HG02840 (cell line): ENCODE measurements around the gene SLC35E3.
"Not testable (repeated sequence)": the region's sequence is repeated elsewhere in the genome, so short reads cannot be mapped to it uniquely, and the experiment has no call there.

Experiments
- ATAC-seq: cut with Tn5 transposase; IDR thresholded peaks from one replicate; pipeline ENCODE4 v1.9.1; 2021; ENCODE audit warnings: mild to moderate bottlenecking, moderate library complexity, moderate number of reproducible peaks; ENCODE audit not compliant: unreplicated experiment, low FRiP score

The SLC35E3 gene

DNA sequence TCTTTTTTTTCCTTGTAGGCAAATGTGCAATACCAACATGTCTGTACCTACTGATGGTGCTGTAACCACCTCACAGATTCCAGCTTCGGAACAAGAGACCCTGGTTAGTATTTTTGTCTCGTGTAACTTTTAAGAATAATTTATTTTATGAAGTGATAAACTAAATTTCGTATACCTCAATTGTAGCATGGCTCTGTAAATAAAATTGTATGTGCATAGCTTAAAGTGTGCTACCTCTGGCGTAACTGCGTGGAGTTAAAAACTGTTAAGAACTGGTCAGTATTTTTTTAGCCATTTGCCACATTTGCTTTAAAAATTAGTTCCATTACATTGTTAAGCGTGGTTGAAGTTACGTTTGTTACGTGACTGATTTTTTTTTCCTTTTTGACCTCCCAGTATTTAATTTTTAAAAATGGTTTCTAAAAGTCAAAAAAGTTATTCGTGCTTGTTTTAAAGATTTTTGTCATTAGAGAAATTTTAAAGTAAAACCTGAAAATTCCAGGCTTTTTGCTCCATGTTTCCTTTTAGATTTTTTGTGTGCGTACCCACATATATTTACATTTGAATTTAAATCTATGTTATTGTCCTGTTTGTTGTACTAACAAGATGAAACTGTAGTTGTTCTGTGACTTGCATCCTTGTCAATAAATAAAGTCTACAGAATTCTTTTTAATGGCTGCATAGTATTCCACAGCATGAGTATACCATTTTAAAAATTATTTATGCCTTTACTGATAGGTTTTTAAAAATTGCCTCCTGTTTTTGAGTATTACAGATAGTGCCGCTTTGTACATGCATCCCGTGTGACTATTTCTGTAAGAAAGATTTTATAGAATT is 63.4 kb downstream of the SLC35E3 start:
- no peak for ATAC-seq

DNA sequence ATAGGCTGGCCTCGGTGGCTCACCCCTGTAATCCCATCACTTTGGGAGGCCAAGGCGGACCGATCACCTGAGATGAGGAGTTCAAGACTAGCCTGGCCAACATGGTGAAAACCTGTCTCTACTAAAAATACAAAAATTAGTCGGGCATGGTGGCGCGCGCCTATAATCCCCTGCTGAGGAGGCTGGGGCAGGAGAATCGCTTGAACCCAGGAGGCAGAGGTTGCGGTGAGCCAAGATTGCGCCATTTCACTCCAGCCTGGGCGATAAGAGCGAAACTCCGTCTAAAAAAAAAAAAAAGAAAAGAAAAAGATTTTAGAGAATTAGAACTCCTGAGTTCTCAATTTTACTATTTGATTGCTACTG is 64.0 kb downstream of the SLC35E3 start:
- not testable (repeated sequence) for ATAC-seq

DNA sequence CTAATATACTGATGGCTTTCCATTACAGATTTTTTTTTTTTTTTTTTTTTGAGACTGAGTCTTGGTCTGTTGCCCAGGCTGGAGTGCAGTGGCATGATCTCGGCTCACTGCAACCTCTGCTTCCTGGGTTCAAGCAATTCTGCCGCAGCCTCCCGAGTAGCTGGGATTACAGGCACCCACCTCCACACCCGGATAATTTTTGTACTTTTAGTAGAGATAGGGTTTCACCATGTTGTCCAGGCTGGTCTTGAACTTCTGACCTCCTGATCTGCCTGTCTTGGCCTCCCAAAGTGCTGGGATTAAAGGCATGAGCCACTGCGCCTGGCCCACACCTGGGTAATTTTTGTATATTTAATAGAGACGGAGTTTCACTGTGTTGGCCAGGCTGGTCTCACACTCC is 65.6 kb downstream of the SLC35E3 start:
- not testable (repeated sequence) for ATAC-seq

DNA sequence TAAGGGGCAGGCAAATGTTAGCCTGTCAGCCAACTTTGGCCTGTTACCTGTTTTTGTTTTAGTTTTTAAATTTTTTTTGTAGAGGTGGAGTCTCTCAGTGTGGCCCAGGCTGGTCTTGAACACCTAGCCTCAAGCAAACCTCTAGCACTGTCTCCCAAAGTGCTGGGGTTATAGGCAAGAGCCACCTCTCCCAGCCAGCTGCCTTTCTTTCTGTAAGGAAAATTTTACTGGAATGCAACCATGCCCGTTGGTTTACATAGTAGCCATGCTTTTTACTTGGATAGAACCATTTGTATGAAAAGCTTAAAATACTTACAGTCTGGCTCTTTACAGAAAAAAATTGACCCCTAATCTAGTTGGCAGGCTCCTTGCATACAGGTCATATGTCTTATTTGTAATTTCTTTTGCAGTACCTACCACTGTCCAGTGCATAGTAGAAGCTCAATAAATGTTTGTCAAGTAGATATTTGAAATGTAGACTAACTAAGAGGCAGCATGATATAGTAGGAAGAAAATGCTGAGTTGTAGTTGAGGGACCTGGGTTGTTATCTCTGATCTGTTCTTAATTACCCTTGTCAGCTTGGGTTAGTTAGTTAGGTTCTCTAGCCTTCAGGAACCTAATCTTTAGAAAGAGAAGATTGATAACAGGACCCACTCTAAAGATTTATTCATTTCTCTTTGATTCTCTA is 66.7 kb downstream of the SLC35E3 start:
- ATAC-seq = no peak

DNA sequence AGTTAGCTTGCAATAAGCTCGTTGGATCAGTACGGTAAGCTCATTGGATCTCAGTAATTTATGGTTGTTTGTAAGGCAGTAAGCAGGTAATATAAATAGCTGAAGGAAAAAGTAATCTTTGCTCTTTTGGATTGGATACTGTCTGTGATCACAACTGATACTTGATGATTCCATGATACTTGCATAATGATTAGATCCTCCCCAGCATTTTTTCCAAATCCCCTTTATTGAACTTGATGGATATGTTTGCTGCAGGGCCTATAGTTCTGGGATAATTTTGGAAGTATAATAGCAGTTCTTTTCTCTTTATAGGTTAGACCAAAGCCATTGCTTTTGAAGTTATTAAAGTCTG is 67.2 kb downstream of the SLC35E3 start:
- no peak for ATAC-seq

- no peak for ATAC-seq
Measured at GRCh38 chr12:68814490-68815231, 68.7 kb downstream of the SLC35E3 start.

GRCh38 chr12:68815232-68815927 is 69.4 kb downstream of the SLC35E3 start:
- no peak for ATAC-seq

DNA sequence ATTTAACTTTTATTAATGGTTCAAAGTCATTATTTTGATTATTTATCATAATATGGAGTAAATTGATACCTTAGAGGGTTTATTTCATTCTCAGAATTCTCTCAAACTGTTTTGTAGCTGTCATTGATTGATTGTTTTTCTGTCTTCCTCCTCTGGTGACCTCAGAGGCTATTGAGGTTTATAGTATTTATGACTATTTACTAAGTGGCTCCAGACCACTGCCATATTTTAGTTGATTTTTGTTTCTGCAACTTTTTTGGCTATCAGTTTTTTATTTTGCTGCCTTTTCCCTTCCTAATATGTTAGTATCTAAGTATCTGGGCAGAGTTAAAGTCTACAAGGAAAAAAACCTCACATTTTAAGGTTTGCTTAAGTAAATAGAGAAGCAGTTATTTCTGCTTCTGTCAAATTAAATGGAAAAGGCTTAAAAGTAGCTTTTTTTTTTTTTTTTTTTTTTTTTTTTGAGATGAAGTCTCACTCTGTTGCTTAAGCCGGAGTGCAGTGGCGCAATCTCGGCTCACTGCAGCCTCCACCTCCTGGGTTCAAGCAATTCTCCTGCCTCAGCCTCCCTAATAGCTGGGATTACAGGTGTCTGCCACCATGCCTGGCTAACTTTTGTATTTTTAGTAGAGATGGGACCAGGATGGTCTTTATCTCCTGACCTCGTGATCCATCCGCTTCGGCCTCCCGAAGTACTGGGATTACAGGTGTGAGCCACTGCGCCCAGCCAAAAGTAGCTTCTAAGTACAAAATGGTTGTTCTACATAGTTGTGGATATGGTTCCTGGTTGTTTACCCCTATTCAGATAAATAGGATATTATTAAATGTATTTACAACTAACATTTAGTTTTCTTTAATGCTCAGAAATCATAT is 70.2 kb downstream of the SLC35E3 start:
- ATAC-seq = no peak

- not testable (repeated sequence) for ATAC-seq
Measured at GRCh38 chr12:68819481-68819880, 73.5 kb downstream of the SLC35E3 start.

GRCh38 chr12:68821357-68822188 is 75.6 kb downstream of the SLC35E3 start:
- no peak for ATAC-seq

GRCh38 chr12:68823696-68824095 is 77.7 kb downstream of the SLC35E3 start:
- ATAC-seq = no peak

DNA sequence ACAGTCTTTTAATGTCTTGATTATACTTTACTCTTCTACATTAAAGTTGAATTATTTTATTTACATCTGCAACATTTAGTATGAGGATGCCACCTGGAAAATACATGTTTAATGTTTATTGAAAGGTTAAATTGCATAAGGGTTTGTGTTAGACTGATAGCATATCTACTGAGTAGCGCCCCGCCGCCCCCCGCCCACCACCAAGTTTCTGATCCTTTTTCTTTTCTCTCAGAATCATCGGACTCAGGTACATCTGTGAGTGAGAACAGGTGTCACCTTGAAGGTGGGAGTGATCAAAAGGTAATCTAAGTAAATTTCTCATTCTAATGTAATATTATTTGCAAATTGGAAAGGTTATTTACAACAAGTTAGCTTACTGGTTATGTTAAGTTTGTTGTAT is 78.2 kb downstream of the SLC35E3 start:
- ATAC-seq = no peak

DNA sequence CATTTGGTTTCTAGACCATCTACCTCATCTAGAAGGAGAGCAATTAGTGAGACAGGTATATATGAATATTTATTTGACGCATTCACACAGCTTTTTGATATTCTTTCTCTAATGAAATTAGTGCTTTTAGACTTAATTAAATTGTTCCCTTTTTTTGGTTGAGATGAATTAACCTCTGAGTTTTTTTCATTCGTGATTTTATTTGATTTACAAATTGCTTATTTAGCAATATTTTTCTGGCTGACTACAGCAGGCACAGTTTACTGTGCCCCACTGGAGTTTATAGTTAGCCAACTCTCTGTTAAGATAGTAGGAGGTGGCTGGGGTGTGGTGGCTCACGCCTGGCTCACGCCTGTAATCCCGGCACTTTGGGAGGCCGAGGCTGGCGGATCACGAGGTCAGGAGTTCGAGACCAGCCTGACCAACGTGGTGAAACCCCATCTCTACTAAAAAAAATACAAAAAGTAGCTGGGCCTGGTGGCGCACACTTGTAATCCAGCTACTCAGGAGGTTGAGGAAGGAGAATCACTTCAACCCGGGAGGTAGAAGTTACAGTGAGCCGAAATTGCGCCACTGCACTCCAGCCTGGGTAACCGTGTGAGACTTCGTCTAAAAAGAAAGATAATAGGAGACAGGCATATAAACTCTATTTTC is 78.7 kb downstream of the SLC35E3 start:
- ATAC-seq = no peak

DNA sequence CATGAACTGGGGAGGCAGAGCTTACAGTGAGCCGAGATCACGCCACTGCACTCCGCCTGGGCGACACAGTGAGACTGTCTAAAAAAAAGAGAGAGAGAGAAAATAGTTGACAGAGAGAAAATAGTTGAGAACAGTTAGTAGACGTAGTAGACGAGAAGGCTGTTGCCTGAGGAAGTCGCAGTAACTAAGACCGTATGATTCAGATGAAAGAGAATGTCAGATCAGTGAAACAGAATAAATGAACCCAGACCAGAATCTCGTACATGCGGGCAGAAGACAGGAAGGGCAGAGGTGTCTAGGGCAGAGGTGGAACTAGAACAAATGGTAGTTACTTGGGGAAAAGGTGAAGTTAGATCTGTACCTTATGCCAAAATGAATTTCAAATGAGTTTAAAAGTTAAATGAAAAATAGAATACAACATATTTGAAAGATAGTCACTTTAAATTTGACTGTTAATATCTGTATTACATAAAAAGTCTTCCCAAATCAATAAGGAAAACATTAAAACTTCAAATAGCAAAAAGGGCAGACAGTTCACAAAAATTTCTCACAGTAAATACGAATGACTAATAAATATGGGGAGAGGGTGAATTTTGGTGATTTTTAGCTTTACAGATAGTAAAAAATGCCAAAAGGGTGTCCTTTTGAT is 79.7 kb downstream of the SLC35E3 start:
- ATAC-seq = no peak

- no peak for ATAC-seq
Measured at GRCh38 chr12:68827895-68828671, 82.1 kb downstream of the SLC35E3 start.

- no peak for ATAC-seq
Measured at GRCh38 chr12:68828672-68829068, 82.7 kb downstream of the SLC35E3 start.
